Lower lobe of right lung (tissue), 2 donors: Measurements from ENCODE around the gene LINC00305. TPM values are rescaled to one million over a fixed set of nuclear protein-coding genes. Genes with fewer than 3 reads are reported as not detected.

Experiments
- ATAC-seq, 2 donors: fragments of 200-7000 bp; cut with Tn5 transposase; one replicate each; pipeline ENCODE4 v1.9.1; 2020 to 2022; ENCODE audit warnings: mild to moderate bottlenecking in 2 of 2, moderate library complexity in 2 of 2
- DNase-seq: peaks from one replicate; pipeline ENCODE4 v3.0.0-alpha.2; 2020
- H3K27ac ChIP-seq: fragments of 200-600 bp; one replicate; pipeline ENCODE4 v1.8.0; 2022
- H3K27me3 ChIP-seq: fragments of 200-600 bp; one replicate; pipeline ENCODE4 v1.8.0; 2022; ENCODE audit warnings: low read depth
- H3K36me3 ChIP-seq: fragments of 200-600 bp; one replicate; pipeline ENCODE4 v1.8.0; 2022; ENCODE audit warnings: mild to moderate bottlenecking
- H3K4me1 ChIP-seq: fragments of 200-600 bp; one replicate; pipeline ENCODE4 v1.8.0; 2022
- H3K4me3 ChIP-seq: fragments of 200-600 bp; one replicate; pipeline ENCODE4 v1.8.0; 2022; ENCODE audit warnings: mild to moderate bottlenecking
- H3K9me3 ChIP-seq: fragments of 200-600 bp; one replicate; pipeline ENCODE4 v1.8.0; 2022
- CTCF ChIP-seq: fragments of 200-600 bp; IDR thresholded peaks from one replicate; pipeline ENCODE4 v1.8.0; 2022; ENCODE audit warnings: antibody characterized with exemption, mild to moderate bottlenecking
- intact Hi-C: fragments of 100-400 bp; cut with DNase I; formaldehyde crosslinking; loops from one replicate; pipeline ENCODE4 v1.11.0; 2022
- total RNA-seq: library from RNA; stranded (reverse); fragmentation: NEBNext Ultra II Directional; extraction: Animal tissue kit (Norgen Biotek cat#: 25700); gene quantifications from one replicate; pipeline ENCODE4 v1.2.1, GENCODE V29; 2021
- donor health status: DM: no; HTN: yes; CAD: no; lungs with severe emphysema.

The LINC00305 gene
- total RNA-seq, 1 donor from 2014 or later, result not detected

GRCh38 chr18:64165906-64166305 is 17.0 kb upstream of the LINC00305 start:
- Histone ChIP-seq H3K9me3 (no peaks in the 10 kb centered on the region), H3K36me3 (no peaks in the 10 kb centered on the region), H3K4me3 (no peak overlapping the region), H3K4me1 (no peaks in the 10 kb centered on the region), H3K27ac (no peak overlapping the region), H3K27me3 (no peaks in the 10 kb centered on the region)
- intact Hi-C loops, result no loop called here
- no peak for DNase-seq
- ATAC-seq, result no peak
- TF ChIP-seq CTCF, result no peak

- no peaks in the 10 kb centered on the region for H3K27me3 ChIP-seq
- ATAC-seq (no peak), DNase-seq (no peak)
- no peaks in the 10 kb centered on the region for H3K4me1 ChIP-seq
- no peak overlapping the region for H3K27ac ChIP-seq
- TF ChIP-seq CTCF, result no peak
- H3K36me3 ChIP-seq, result no peaks in the 10 kb centered on the region
- H3K4me3 ChIP-seq, result no peak overlapping the region
- intact Hi-C loops, result no loop called here
- H3K9me3 ChIP-seq, result no peaks in the 10 kb centered on the region
Measured at GRCh38 chr18:64164883-64165282, 16.0 kb upstream of the LINC00305 start.

- H3K4me1 ChIP-seq, result no peaks in the 10 kb centered on the region
- H3K9me3 ChIP-seq, result no peaks in the 10 kb centered on the region
- H3K4me3 ChIP-seq, result no peak overlapping the region
- no peaks in the 10 kb centered on the region for H3K36me3 ChIP-seq
- no peak for ATAC-seq
- DNase-seq, result no peak
- H3K27me3 ChIP-seq, result no peaks in the 10 kb centered on the region
- intact Hi-C loops, result no loop called here
- no peak overlapping the region for H3K27ac ChIP-seq
- no peak for TF ChIP-seq CTCF
Measured at GRCh38 chr18:64149916-64150438, 1.1 kb upstream of the LINC00305 start.

GRCh38 chr18:64142904-64143303 is 6.0 kb downstream of the LINC00305 start:
- TF ChIP-seq CTCF, result no peak
- H3K36me3 ChIP-seq, result no peaks in the 10 kb centered on the region
- no peak for ATAC-seq
- no peak for DNase-seq
- no peaks in the 10 kb centered on the region for H3K4me1 ChIP-seq
- H3K4me3 ChIP-seq, result no peak overlapping the region
- no peaks in the 10 kb centered on the region for H3K9me3 ChIP-seq
- no peak overlapping the region for H3K27ac ChIP-seq
- intact Hi-C loops, result no loop called here
- H3K27me3 ChIP-seq, result no peaks in the 10 kb centered on the region

DNA sequence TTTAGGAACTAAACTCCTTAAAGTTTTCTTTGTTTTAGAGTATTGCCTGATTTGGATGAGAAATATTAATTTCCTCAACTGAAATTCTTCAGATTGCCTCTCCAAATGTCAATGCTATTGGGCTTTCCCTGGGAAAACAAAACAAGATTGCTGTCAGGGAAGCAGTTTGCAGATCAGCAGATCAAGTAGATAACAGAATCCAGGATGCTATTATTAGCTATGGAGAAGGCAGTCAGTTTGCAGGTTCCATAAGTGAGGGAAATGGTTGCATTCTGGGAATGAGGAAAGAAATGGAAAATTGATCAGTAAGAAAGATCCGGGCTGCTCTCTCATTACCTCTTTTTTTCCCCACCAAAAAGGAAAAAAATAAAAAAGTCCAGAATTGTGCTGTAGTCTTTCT is 11.0 kb downstream of the LINC00305 start:
- Histone ChIP-seq H3K27ac (no peak overlapping the region), H3K36me3 (no peaks in the 10 kb centered on the region), H3K27me3 (no peaks in the 10 kb centered on the region), H3K9me3 (no peaks in the 10 kb centered on the region), H3K4me1 (no peaks in the 10 kb centered on the region), H3K4me3 (no peak overlapping the region)
- no peak for DNase-seq
- TF ChIP-seq CTCF, result no peak
- intact Hi-C loops, result no loop called here
- no peak for ATAC-seq
